Thyroid gland (tissue), 4 donors: ENCODE data around the gene CEP295NL.

Experiments used
- POLR2A ChIP-seq, 2 donors: fragments of 450-650 bp; IDR thresholded peaks; one replicate each; pipeline ENCODE4 v1.6.1; 2017; ENCODE audit warnings: antibody characterized with exemption in 2 of 2, mild to moderate bottlenecking in 2 of 2, moderate library complexity in 1 of 2
- TF ChIP-seq, protein P1 (sequence below), 6 experiments: fragments of 200-600 bp in 3 of 6; fragments of 450-650 bp in 3 of 6; sonication (generic) in 3 of 6; IDR thresholded peaks; one replicate each; pipeline ENCODE4 v1.5.1; 2016 to 2019; ENCODE audit warnings: antibody characterized with exemption in 6 of 6, mild to moderate bottlenecking in 2 of 6, inconsistent platforms in 1 of 6, moderate library complexity in 1 of 6

GRCh38 chr17:78946131-78946530 is 43.1 kb upstream of the CEP295NL start:
- TF ChIP-seq, protein P1, sequence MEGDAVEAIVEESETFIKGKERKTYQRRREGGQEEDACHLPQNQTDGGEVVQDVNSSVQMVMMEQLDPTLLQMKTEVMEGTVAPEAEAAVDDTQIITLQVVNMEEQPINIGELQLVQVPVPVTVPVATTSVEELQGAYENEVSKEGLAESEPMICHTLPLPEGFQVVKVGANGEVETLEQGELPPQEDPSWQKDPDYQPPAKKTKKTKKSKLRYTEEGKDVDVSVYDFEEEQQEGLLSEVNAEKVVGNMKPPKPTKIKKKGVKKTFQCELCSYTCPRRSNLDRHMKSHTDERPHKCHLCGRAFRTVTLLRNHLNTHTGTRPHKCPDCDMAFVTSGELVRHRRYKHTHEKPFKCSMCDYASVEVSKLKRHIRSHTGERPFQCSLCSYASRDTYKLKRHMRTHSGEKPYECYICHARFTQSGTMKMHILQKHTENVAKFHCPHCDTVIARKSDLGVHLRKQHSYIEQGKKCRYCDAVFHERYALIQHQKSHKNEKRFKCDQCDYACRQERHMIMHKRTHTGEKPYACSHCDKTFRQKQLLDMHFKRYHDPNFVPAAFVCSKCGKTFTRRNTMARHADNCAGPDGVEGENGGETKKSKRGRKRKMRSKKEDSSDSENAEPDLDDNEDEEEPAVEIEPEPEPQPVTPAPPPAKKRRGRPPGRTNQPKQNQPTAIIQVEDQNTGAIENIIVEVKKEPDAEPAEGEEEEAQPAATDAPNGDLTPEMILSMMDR (IDR thresholded peaks at IDR 0.05) = no peak
- no peak for TF ChIP-seq POLR2A (IDR thresholded peaks at IDR 0.05)
